SK-N-SH (cell line): ENCODE measurements around the gene OR4S1. TPM values are rescaled to one million over a fixed set of nuclear protein-coding genes. Genes with fewer than 3 reads are reported as not detected.

Experiments
- CTCF ChIA-PET: fragments of 300-600, 350-600 bp; formaldehyde crosslinking; extraction: SDS; loops from one replicate; lab custom pipeline; 2021; lab: Yijun Ruan, JAX
- POLR2A ChIA-PET: fragments of 350-600 bp; sonication (Branson Sonifier 250); formaldehyde crosslinking; extraction: SDS; loops from one replicate; lab custom pipeline; 2020; ENCODE audit warnings: antibody characterized with exemption, inconsistent platforms; lab: Yijun Ruan, JAX
- DNase-seq: peaks from one replicate; pipeline ENCODE4 v3.0.0; 2012
- H2AFZ ChIP-seq: fragments of 200-600 bp; sonication (generic); 2 replicates; pipeline ENCODE4 v1.8.1; 2016; ENCODE audit warnings: antibody characterized with exemption, mild to moderate bottlenecking, low read depth
- H3F3A ChIP-seq: fragments of 200-600 bp; sonication (generic); replicated peaks from 2 replicates; pipeline ENCODE3; 2016; ENCODE audit warnings: antibody characterized with exemption, mild to moderate bottlenecking; ENCODE audit not compliant: insufficient read depth
- H3K27ac ChIP-seq, 2 experiments: fragments of 200-500 bp in 1 of 2; fragments of 200-600 bp in 1 of 2; sonication (Bioruptor generic) in 1 of 2; sonication (generic), shearing (Covaris generic) in 1 of 2; 2 replicates each; pipeline versions ENCODE4 v1.5.1 to v1.6.1; 2014 to 2016; ENCODE audit warnings: low read depth in 2 of 2, inconsistent platforms in 1 of 2, low read length in 1 of 2, mild to moderate bottlenecking in 1 of 2, mixed read lengths in 1 of 2
- H3K27me3 ChIP-seq: fragments of 200-600 bp; sonication (generic), shearing (Covaris generic); 2 replicates; pipeline ENCODE4 v1.6.1; 2016; ENCODE audit warnings: mixed run types; ENCODE audit not compliant: insufficient read depth
- H3K36me3 ChIP-seq, 2 experiments: fragments of 200-500 bp in 1 of 2; fragments of 200-600 bp in 1 of 2; sonication (Bioruptor generic) in 1 of 2; sonication (generic) in 1 of 2; replicated peaks in 1 of 2; 2 replicates each; pipeline versions ENCODE3 to v1.5.1; 2014 to 2016; ENCODE audit warnings: low read length in 1 of 2, mild to moderate bottlenecking in 1 of 2; ENCODE audit not compliant: insufficient read depth in 2 of 2, control insufficient read depth in 1 of 2
- H3K4me1 ChIP-seq, 2 experiments: fragments of 200-500 bp in 1 of 2; fragments of 200-600 bp in 1 of 2; sonication (Bioruptor generic) in 1 of 2; sonication (generic), shearing (Covaris generic) in 1 of 2; 2 replicates each; pipeline versions ENCODE4 v1.5.1 to v1.6.1; 2014 to 2016; ENCODE audit warnings: low read depth in 1 of 2, low read length in 1 of 2, mixed run types in 1 of 2; ENCODE audit not compliant: insufficient read depth in 2 of 2, control insufficient read depth in 1 of 2
- H3K4me2 ChIP-seq: fragments of 200-600 bp; sonication (generic), shearing (Covaris generic); 2 replicates; pipeline ENCODE4 v1.6.1; 2017; ENCODE audit warnings: mixed run types
- H3K4me3 ChIP-seq, 2 experiments: fragments of 200-500 bp in 1 of 2; fragments of 200-600 bp in 1 of 2; sonication (Bioruptor generic) in 1 of 2; sonication (generic), shearing (Covaris generic) in 1 of 2; 2 replicates each; pipeline versions ENCODE4 v1.5.1 to v1.8.1; 2014 to 2016; ENCODE audit warnings: low read depth in 2 of 2, inconsistent platforms in 1 of 2, low read length in 1 of 2, mild to moderate bottlenecking in 1 of 2, mixed read lengths in 1 of 2, moderate library complexity in 1 of 2
- H3K79me2 ChIP-seq: fragments of 200-600 bp; sonication (generic); 2 replicates; pipeline ENCODE4 v1.8.1; 2017; ENCODE audit warnings: mild to moderate bottlenecking; ENCODE audit not compliant: insufficient read depth
- H3K9ac ChIP-seq: fragments of 200-600 bp; sonication (generic); 2 replicates; pipeline ENCODE4 v1.6.1; 2017; ENCODE audit warnings: mixed run types
- H3K9me2 ChIP-seq: fragments of 200-600 bp; sonication (generic); 2 replicates; pipeline ENCODE4 v1.6.1; 2017; ENCODE audit warnings: mixed run types
- H3K9me3 ChIP-seq: fragments of 200-600 bp; sonication (generic); 2 replicates; pipeline ENCODE4 v1.6.1; 2017; ENCODE audit warnings: mixed run types, mild to moderate bottlenecking, moderate library complexity
- H4K20me1 ChIP-seq: fragments of 200-600 bp; sonication (generic); 2 replicates; pipeline ENCODE4 v1.6.1; 2017; ENCODE audit warnings: mild to moderate bottlenecking, mixed run types; ENCODE audit not compliant: insufficient read depth
- CTCF ChIP-seq: fragments of 200-600 bp; sonication (generic); IDR thresholded peaks from 2 replicates; pipeline ENCODE4 v1.6.1; 2017; ENCODE audit warnings: antibody characterized with exemption, mild to moderate bottlenecking, moderate library complexity
- EP300 ChIP-seq, 2 experiments: IDR thresholded peaks; 2 replicates each; pipeline versions ENCODE4 v1.4.0 to v1.6.1; 2012; ENCODE audit warnings: borderline replicate concordance in 1 of 2, low read depth in 1 of 2, low read length in 1 of 2
- FOXJ3 ChIP-seq: sonication (generic); formaldehyde crosslinking; IDR thresholded peaks from 2 replicates; pipeline ENCODE4 v1.5.1; 2020; ENCODE audit warnings: mild to moderate bottlenecking, missing genetic modification reagents
- GABPA ChIP-seq: IDR thresholded peaks from 2 replicates; pipeline ENCODE4 v1.4.0; 2012; ENCODE audit warnings: low read depth, mild to moderate bottlenecking
- IRF3 ChIP-seq: fragments of 150-350 bp; IDR thresholded peaks from 2 replicates; pipeline ENCODE4 v1.6.1; 2016; ENCODE audit warnings: mild to moderate bottlenecking, low read depth, low read length
- JUND ChIP-seq: IDR thresholded peaks from 2 replicates; pipeline ENCODE4 v1.4.0; 2012
- MEF2A ChIP-seq: IDR thresholded peaks from 2 replicates; pipeline ENCODE4 v1.4.0; 2012; ENCODE audit warnings: low read depth, borderline replicate concordance
- MXI1 ChIP-seq: IDR thresholded peaks from 2 replicates; pipeline ENCODE4 v1.6.1; 2012; ENCODE audit warnings: mild to moderate bottlenecking, low read depth, low read length, improper control_type of control experiment
- NFIC ChIP-seq: IDR thresholded peaks from 2 replicates; pipeline ENCODE4 v1.4.0; 2012; ENCODE audit warnings: borderline replicate concordance
- NRF1 ChIP-seq: IDR thresholded peaks from 2 replicates; pipeline ENCODE4 v1.6.1; 2012; ENCODE audit warnings: low read depth, mild to moderate bottlenecking, low read length
- POLR2AphosphoS5 ChIP-seq: IDR thresholded peaks from 2 replicates; pipeline ENCODE4 v1.6.1; 2012; ENCODE audit warnings: low read depth, low read length
- RAD21 ChIP-seq: IDR thresholded peaks from 2 replicates; pipeline ENCODE4 v1.6.1; 2012; ENCODE audit warnings: mild to moderate bottlenecking, low read length
- RFX5 ChIP-seq: IDR thresholded peaks from 2 replicates; pipeline ENCODE4 v1.6.1; 2012; ENCODE audit warnings: mild to moderate bottlenecking, improper control_type of control experiment, low read length
- RXRA ChIP-seq: IDR thresholded peaks from 2 replicates; pipeline ENCODE4 v1.4.0; 2012; ENCODE audit warnings: low read depth, mild to moderate bottlenecking, borderline replicate concordance
- SMC3 ChIP-seq: IDR thresholded peaks from 2 replicates; pipeline ENCODE4 v1.6.1; 2012; ENCODE audit warnings: low read depth, low read length, improper control_type of control experiment
- TCF12 ChIP-seq: IDR thresholded peaks from 2 replicates; pipeline ENCODE4 v1.4.0; 2012
- TEAD4 ChIP-seq: IDR thresholded peaks from 2 replicates; pipeline ENCODE4 v1.4.0; 2012; ENCODE audit warnings: mild to moderate bottlenecking, borderline replicate concordance; ENCODE audit not compliant: insufficient read depth
- USF1 ChIP-seq: IDR thresholded peaks from 2 replicates; pipeline ENCODE4 v1.4.0; 2012; ENCODE audit warnings: low read depth, borderline replicate concordance
- YY1 ChIP-seq: IDR thresholded peaks from 2 replicates; pipeline ENCODE4 v1.4.0; 2012; ENCODE audit warnings: low read depth, mild to moderate bottlenecking
- WGBS: methylation state at CpG from one replicate; pipeline ENCODE4 v1.1.6; 2017; ENCODE audit warnings: low lambda C conversion rate; 5-methylcytosine and 5-hydroxymethylcytosine counted together
- polyA plus RNA-seq, 3 experiments: library from polyadenylated mRNA; depleted of rRNA; stranded (reverse); fragments of >200 nt; gene quantifications; 2 replicates each; pipeline ENCODE4 v1.2.3, GENCODE V29; 2012
- TF ChIP-seq, protein P1 (sequence below): IDR thresholded peaks from 2 replicates; pipeline ENCODE4 v1.4.0; 2012; ENCODE audit warnings: low read depth
- TF ChIP-seq, protein P2 (sequence below): IDR thresholded peaks from 2 replicates; pipeline ENCODE4; 2012

OR4S1 gene
- polyA plus RNA-seq (2012; rRNA removed): not detected in 2 replicates
- polyA plus RNA-seq (2012; cell fraction: cytosol; rRNA removed): not detected in 2 replicates
- polyA plus RNA-seq (2012; cell fraction: nucleus; rRNA removed): not detected in 2 replicates

GRCh38 chr11:48305923-48306322 lies at the start of gene OR4S1:
Gene OR4S1, plus strand, starts transcription at chr11:48306223. Its CDS starts 0 bp downstream, at chr11:48306223.
- H3F3A ChIP-seq: no peaks in the 10 kb centered on the region

GRCh38 chr11:48261600-48261999 lies 44.4 kb upstream of the OR4S1 start:
- no peak overlapping the region for H3K27ac ChIP-seq
- TF ChIP-seq NFIC (no peak), SMC3 (no peak), MXI1 (no peak), TEAD4 (no peak), RFX5 (no peak), CTCF (no peak), MEF2A (no peak), RXRA (no peak), JUND (no peak), NRF1 (no peak), EP300 (IDR thresholded peaks at IDR 0.05; ENCODE audit: borderline replicate concordance in 1 of 2, low read depth in 1 of 2, low read length in 1 of 2) (no peak), FOXJ3 (no peak), GABPA (no peak)
- TF ChIP-seq, protein P1, sequence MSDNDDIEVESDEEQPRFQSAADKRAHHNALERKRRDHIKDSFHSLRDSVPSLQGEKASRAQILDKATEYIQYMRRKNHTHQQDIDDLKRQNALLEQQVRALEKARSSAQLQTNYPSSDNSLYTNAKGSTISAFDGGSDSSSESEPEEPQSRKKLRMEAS: no peak
- H3K4me2 ChIP-seq: no peak overlapping the region
- H3K9me2 ChIP-seq: no peaks in the 10 kb centered on the region
- H3K4me3 ChIP-seq: no peak overlapping the region
- CTCF ChIA-PET: no interaction called here
- no peaks in the 10 kb centered on the region for H3K4me1 ChIP-seq
- H3K9me3 ChIP-seq: no peaks in the 10 kb centered on the region
- 0% methylated on average over 2 of the region's 2 CpGs for WGBS
- no peaks in the 10 kb centered on the region for H3K79me2 ChIP-seq
- H2AFZ ChIP-seq: no peak overlapping the region
- no peaks in the 10 kb centered on the region for H3K27me3 ChIP-seq
- no peaks in the 10 kb centered on the region for H3F3A ChIP-seq
- POLR2A ChIA-PET: no interaction called here
- no peaks in the 10 kb centered on the region for H3K36me3 ChIP-seq
- no peak for DNase-seq
- no peak overlapping the region for H3K9ac ChIP-seq
- no peaks in the 10 kb centered on the region for H4K20me1 ChIP-seq

More at GRCh38 chr11:48305923-48306322, at the start of gene OR4S1:
- Histone ChIP-seq H3K4me1 (no peaks in the 10 kb centered on the region), H3K4me2 (no peak within 1 kb of the TSS), H4K20me1 (no peaks in the 10 kb centered on the region), H3K27me3 (no peaks in the 10 kb centered on the region), H3K36me3 (no peaks in the 10 kb centered on the region), H3K9ac (no peak within 1 kb of the TSS), H3K27ac (no peak within 1 kb of the TSS), H2AFZ (no peak within 1 kb of the TSS), H3K9me2 (no peaks in the 10 kb centered on the region), H3K4me3 (no peak within 1 kb of the TSS), H3K9me3 (no peaks in the 10 kb centered on the region), H3K79me2 (no peaks in the 10 kb centered on the region)
- WGBS: 4% methylated on average over 1 of the region's 1 CpG
- ChIA-PET CTCF (interaction anchor here (1.4 to 1.9 kb wide), 2 partner anchors 20 to 1690 kb away, joined by 3 to 6 read pairs; no protein-coding TSS in a partner anchor), POLR2A (no interaction called here)
- no peak for DNase-seq
- TF ChIP-seq RAD21: no peak
- no peak for TF ChIP-seq USF1
- TF ChIP-seq POLR2AphosphoS5: no peak
- TF ChIP-seq, protein P2, sequence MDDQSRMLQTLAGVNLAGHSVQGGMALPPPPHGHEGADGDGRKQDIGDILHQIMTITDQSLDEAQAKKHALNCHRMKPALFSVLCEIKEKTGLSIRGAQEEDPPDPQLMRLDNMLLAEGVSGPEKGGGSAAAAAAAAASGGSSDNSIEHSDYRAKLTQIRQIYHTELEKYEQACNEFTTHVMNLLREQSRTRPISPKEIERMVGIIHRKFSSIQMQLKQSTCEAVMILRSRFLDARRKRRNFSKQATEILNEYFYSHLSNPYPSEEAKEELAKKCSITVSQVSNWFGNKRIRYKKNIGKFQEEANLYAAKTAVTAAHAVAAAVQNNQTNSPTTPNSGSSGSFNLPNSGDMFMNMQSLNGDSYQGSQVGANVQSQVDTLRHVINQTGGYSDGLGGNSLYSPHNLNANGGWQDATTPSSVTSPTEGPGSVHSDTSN: no peak
- no peak for TF ChIP-seq EP300 (IDR thresholded peaks at IDR 0.05; ENCODE audit: borderline replicate concordance in 1 of 2, low read depth in 1 of 2, low read length in 1 of 2)
- TF ChIP-seq IRF3: no peak
- no peak for TF ChIP-seq MXI1
- no peak for TF ChIP-seq TCF12
- TF ChIP-seq YY1: no peak
- no peak for TF ChIP-seq FOXJ3
